ENCODE results near the gene NAA11.

NAA11 gene

GRCh38 chr4:79325864-79326328 is at the start of gene NAA11:
TSS of gene NAA11 (minus strand) at chr4:79326061. CDS start at chr4:79325877, 184 bp downstream.
- DNase-seq: no peak

DNA sequence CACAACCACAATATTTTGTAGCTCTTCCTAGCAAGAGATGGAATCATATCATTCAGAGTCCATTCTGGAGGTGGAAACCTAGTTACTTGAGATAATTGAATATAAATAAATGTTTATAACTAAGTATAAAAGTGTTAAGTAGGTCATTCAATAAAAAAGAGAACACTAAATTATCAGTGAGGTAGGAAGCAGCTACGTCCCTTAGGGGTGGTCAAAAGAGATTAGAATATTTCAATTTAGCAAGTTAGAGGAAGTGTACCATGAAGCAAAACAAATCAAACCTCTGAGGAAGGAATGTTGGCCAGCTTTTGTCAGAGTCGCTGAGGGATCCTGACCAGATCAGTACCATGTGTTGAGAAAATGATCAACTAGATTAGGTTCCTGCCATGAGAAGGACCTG is 44.2 kb upstream of the NAA11 start:
- DNase-seq: no peak

GRCh38 chr4:79367096-79367495 is 41.2 kb upstream of the NAA11 start:
- DNase-seq: no peak

- no peak for DNase-seq
Observed at GRCh38 chr4:79366422-79366821, 40.6 kb upstream of the NAA11 start.

- peak; percentile 25 for DNase-seq
Observed at GRCh38 chr4:79364061-79364460, 38.2 kb upstream of the NAA11 start.

GRCh38 chr4:79362626-79363025 is 36.8 kb upstream of the NAA11 start:
- DNase-seq: no peak

GRCh38 chr4:79360006-79360405 is 34.1 kb upstream of the NAA11 start:
- DNase-seq: no peak

GRCh38 chr4:79358438-79358837 is 32.6 kb upstream of the NAA11 start:
- no peak for DNase-seq

GRCh38 chr4:79357365-79357764 is 31.5 kb upstream of the NAA11 start:
- no peak for DNase-seq

DNA sequence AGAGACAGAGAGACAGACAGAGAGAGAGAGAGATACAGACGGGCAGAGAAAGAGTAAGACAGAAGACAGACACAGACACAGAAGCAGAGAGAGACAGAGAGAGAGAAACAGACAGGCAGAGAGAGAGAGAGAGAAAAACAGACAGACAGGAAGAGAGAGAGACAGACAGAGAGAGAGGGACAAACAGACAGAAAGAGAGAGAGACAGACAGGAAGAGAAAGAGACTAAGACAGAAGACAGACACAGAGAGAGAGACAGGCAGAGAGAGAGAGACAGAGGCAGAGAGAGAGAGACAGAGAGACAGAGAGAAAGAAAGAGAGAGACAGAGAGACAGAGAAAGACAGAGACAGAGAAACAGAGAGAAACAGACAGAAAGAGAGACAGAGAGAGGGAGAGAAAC is 27.2 kb upstream of the NAA11 start:
- DNase-seq: no peak

DNA sequence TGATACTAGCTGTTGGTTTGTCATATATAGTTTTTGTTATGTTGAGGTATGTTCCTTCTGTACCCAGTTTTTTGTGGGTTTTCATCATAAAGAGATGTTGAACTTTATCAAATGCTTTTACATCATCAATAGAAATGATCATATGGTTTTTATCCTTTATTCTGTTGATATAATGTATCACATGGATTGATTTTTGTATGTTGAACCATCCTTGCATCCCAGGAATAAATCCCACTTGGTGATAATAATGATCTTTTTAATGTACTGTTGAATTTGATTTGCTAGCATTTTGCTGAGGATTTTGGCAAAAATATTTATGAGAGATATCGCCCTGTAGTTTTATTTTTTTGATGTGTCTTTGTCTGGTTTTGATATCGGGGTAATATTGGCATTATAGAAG is 22.5 kb upstream of the NAA11 start:
- no peak for DNase-seq

- DNase-seq: no peak
Observed at GRCh38 chr4:79341893-79342653, 16.2 kb upstream of the NAA11 start.

DNA sequence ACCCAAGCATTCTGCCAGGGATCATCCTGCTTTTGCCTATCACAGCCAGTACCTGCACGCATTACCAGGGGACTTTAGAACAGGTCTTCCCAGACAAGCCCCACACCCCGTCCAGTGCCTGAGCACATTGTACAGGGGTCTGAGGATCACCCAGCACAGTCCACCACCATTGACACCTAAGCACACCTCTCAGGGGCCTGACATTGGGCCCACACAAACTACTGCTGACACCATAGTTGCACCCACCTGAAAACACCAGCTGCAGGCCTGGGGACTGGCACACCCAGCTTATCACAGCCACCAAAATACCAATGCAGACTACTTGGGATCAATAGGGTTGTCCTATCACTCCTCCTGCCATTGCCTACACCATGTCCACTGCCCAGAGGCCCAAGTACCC is 14.7 kb upstream of the NAA11 start:
- DNase-seq: no peak

DNA sequence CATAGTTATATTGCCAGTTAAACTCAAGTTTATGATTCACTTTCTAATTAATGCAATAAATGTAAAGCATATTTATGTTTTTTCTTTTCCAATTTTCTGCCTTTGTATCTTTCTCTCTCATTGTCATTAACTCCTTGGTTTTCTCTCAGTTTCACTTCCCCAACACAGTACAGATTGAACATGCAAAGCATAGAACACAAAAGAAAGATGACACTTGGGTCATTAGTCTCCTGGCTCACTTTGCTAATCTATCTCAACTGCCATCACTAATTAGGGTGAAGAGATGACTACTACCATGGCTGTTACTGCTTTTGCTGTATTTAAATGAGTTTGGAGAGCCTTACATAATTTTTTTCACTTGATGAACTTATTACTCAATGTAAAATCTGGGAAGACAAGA is 12.3 kb upstream of the NAA11 start:
- no peak for DNase-seq

DNA sequence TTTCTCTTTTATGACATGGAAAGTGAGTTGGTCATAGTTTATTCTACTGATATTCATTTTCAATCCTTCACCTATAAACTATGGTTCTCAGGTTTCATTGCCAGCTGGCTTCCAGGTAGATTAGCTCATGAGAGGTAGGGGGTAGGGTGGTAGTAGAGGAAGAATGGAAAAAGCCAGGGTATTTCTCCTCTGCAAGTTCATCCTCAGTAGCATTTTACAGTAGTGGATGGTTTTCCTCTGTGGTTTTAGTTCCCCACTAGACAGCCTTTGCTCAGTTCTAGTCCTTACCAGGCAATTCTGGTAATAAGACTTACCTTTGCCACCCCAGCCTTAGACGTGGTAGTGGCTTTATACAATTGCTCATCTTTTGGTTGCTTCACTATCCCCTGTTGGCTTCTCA is 8.9 kb upstream of the NAA11 start:
- no peak for DNase-seq

GRCh38 chr4:79334341-79334740 is 8.5 kb upstream of the NAA11 start:
- DNase-seq: no peak

DNA sequence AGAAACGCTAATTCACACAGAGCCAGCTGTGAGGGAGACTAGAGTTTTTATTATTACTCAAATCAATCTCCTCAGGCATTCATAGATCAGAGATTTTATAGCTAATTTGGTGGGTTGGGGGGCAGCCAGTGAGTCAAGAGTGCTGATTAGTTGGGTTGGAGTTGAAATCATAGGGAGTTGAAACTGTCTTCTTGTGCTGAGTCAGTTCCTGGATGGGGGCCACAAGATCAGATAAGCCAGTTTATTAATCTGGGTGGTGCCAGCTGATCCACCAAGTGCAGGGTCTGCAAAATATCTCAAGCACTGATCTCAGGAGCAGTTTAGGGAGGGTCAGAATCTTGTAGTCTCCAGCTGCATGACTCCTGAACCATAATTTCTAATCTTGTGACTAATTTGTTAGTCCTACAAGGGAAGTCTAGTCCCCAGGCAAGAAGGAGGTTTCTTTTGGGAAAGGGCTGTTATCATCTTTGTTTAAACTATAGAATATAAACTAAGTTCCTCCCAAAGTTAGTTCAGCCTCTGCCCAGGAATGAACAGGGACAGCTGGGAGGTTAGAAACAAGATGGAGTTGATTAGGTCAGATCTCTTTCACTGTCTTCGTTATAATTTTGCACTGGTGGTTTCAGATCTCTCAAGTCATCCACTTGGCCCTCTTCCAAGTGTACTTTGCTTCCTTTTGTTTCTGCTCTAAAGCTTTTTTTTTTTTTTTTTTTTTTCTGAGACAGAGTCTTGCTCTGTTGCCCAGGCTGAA is 5.4 kb upstream of the NAA11 start:
- DNase-seq: no peak

GRCh38 chr4:79330720-79331119 is 4.9 kb upstream of the NAA11 start:
- DNase-seq: no peak

DNA sequence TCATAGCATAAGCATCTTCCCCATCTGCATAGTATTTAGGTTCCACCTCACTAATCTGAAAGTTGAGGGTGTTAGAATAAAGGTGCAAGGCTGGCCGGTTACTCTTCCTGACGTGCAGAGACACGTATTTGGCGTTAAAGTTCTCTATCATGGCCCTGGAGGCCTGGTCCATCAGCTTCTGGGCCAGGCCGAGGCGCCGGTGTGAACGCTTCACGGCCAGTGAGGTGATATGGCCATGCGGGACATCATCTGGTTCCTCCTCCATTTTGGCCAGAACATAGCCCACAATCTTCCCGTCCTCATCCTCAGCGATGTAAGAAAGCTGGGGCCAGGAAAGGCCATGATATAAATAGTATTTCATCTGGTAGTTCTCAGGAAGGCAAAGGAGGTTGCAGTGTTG is 425 bp downstream of the NAA11 start:
- DNase-seq: no peak

- no peak for DNase-seq
Observed at GRCh38 chr4:79319975-79320374, 5.9 kb downstream of the NAA11 start.

DNA sequence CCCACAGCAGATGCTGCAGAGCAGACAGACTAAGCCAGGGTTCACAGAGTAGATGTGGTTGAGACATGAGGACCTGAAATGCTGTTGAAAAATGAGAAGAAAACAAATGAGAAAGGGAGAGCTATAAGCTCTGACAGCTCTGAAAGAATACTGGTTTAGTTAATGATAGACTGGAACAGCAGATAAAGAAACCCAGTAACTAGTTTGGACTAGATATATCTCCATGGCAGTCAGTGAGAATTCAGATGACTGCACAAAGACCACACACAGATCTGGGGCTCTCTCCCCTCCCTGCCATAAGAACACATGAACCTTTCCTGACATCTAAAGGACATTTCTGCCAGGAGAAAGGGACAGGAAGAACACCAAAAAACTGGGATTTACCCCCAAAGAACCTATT is 8.2 kb downstream of the NAA11 start:
- DNase-seq: no peak

GRCh38 chr4:79315891-79316290 is 10.0 kb downstream of the NAA11 start:
- peak; percentile 71 for DNase-seq

GRCh38 chr4:79311279-79311678 is 14.6 kb downstream of the NAA11 start:
- DNase-seq: no peak

DNA sequence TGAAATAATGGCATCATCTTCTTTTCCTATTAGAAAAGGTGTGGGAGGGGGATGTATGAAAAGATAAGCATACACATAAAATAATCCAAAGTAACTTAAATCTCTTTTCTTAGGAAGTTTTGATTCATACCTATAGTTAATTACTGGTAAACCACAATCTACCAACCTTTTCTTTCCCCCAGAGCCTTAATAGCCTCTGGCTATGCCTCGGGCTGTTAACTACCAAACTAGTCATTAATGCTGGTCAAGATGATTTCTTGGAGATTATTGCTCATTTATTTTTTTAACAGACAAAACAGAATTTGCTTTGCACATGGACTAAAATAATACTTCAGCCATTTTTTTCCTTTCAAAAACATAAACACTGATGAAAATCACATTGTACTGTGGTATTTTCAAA is 16.9 kb downstream of the NAA11 start:
- no peak for DNase-seq

DNA sequence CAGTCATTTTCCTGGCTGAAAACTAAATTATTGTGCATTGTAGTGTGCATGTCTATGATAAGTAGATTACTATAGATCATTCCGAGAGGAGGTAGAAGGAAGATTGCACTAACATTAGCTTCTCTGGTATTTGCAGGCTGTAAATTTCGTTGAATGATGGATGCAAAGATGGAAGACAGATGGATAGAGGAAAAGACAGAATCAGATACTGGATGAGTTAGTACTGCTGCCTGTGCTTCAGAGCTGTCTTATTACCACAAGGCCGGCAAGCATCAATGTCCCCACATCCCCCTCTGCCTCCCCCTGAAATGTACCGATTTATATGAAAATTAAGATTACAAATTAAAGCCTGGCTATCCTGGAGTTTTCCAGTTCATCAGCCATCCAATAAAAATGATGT is 17.7 kb downstream of the NAA11 start:
- DNase-seq: no peak

All from NCI-H524 treated with DMSO at 0.1 percent for 48 hours (cell line).